Loucy (cell line): ENCODE data around the gene MYOZ3.

Experiments
- H2AFZ ChIP-seq: fragments of 200-600 bp; sonication (generic); 2 replicates; pipeline ENCODE4 v1.6.0; 2016; ENCODE audit warnings: antibody characterized with exemption, mild to moderate bottlenecking, low read length, moderate library complexity
- H3F3A ChIP-seq: fragments of 200-600 bp; 2 replicates; pipeline ENCODE4 v1.6.0; 2016; ENCODE audit warnings: antibody characterized with exemption, low read depth, mild to moderate bottlenecking
- H3K27me3 ChIP-seq: fragments of 200-600 bp; sonication (generic); 2 replicates; pipeline ENCODE4 v1.6.1; 2014; ENCODE audit warnings: low read length, mild to moderate bottlenecking; ENCODE audit not compliant: insufficient read depth, poor library complexity, severe bottlenecking
- H3K36me3 ChIP-seq: fragments of 200-600 bp; sonication (generic); 2 replicates; pipeline ENCODE4 v1.6.1; 2016; ENCODE audit warnings: low read length; ENCODE audit not compliant: insufficient read depth
- H3K4me1 ChIP-seq: fragments of 200-600 bp; sonication (generic); 2 replicates; pipeline ENCODE4 v1.5.1; 2014; ENCODE audit warnings: low read length, mild to moderate bottlenecking; ENCODE audit not compliant: insufficient read depth, poor library complexity, severe bottlenecking
- H3K4me2 ChIP-seq: fragments of 200-600 bp; sonication (generic); 2 replicates; pipeline ENCODE4 v1.6.0; 2014; ENCODE audit warnings: antibody characterized with exemption, low read length, low read depth, mild to moderate bottlenecking; ENCODE audit not compliant: poor library complexity, severe bottlenecking
- H3K4me3 ChIP-seq: fragments of 200-600 bp; sonication (generic); 2 replicates; pipeline ENCODE4 v1.5.1; 2014; ENCODE audit warnings: low read length, mild to moderate bottlenecking, mixed read lengths; ENCODE audit not compliant: poor library complexity, severe bottlenecking
- H3K79me2 ChIP-seq: fragments of 200-600 bp; sonication (generic); 2 replicates; pipeline ENCODE4 v1.6.1; 2014; ENCODE audit warnings: low read length; ENCODE audit not compliant: insufficient read depth
- H3K9ac ChIP-seq: fragments of 200-600 bp; sonication (generic); 2 replicates; pipeline ENCODE4 v1.6.0; 2014; ENCODE audit warnings: mild to moderate bottlenecking, low read depth, low read length, moderate library complexity; ENCODE audit not compliant: poor library complexity, severe bottlenecking
- H3K9me2 ChIP-seq: fragments of 200-600 bp; sonication (generic); replicated peaks from 2 replicates; pipeline ENCODE4 v1.6.1; 2016; ENCODE audit warnings: low read depth, low read length, mixed read lengths
- H3K9me3 ChIP-seq: fragments of 200-600 bp; sonication (generic); 2 replicates; pipeline ENCODE4 v1.6.1; 2014; ENCODE audit warnings: mild to moderate bottlenecking, antibody characterized with exemption, low read length, low read depth; ENCODE audit not compliant: insufficient read depth
- H4K20me1 ChIP-seq: fragments of 200-600 bp; sonication (generic); 2 replicates; pipeline ENCODE4 v1.6.0; 2014; ENCODE audit warnings: antibody characterized with exemption, low read length, mild to moderate bottlenecking; ENCODE audit not compliant: insufficient read depth, poor library complexity, severe bottlenecking
- EZH2phosphoT487 ChIP-seq: fragments of 200-600 bp; IDR thresholded peaks from 2 replicates; pipeline ENCODE4 v1.6.1; 2018; ENCODE audit warnings: antibody characterized with exemption, mild to moderate bottlenecking, moderate library complexity, borderline replicate concordance
- TF ChIP-seq, protein P1 (sequence below): fragments of 200-600 bp; sonication (generic); conservative IDR thresholded peaks from 2 replicates; pipeline ENCODE4 v1.5.1; 2014; ENCODE audit warnings: mild to moderate bottlenecking, antibody characterized with exemption, low read length

The MYOZ3 gene, protein sequence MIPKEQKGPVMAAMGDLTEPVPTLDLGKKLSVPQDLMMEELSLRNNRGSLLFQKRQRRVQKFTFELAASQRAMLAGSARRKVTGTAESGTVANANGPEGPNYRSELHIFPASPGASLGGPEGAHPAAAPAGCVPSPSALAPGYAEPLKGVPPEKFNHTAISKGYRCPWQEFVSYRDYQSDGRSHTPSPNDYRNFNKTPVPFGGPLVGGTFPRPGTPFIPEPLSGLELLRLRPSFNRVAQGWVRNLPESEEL

DNA sequence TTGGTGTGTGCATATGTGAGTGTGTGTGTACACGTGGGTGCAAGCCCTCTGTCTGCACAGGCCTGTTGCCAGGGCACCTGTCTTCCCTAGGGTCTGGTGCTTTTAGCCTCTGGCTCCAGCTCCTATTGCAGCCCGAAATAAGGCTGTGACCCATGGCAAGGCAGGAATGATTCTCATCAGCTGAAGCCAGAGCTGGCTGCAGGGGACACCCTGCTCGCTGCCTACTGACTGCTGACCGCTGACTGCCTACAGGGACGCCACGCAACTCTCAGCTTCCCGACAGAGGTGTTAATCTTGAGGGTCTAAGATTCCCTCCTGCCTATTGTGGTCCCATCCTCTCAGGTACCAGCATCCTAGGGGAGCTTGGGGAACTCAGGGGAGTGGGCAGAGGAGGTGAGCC is at the start of gene MYOZ3:
TSS of gene MYOZ3 (plus strand) at position 166 of the 400 bp plus-strand sequence. CDS start 1,691 bp downstream, outside the sequence.
- Histone ChIP-seq H3K36me3 (no peaks in the 10 kb centered on the region), H4K20me1 (no peaks in the 10 kb centered on the region), H3K4me1 (peaks cover 10% of the 10 kb centered on the region), H2AFZ (no peak within 1 kb of the TSS; the same call in 1 of the 2 replicates), H3K9me2 (no peaks in the 10 kb centered on the region), H3K9me3 (no peaks in the 10 kb centered on the region), H3K79me2 (no peaks in the 10 kb centered on the region), H3K27me3 (no peaks in the 10 kb centered on the region), H3K9ac (no peak within 1 kb of the TSS), H3K4me2 (no peak within 1 kb of the TSS), H3F3A (no peaks in the 10 kb centered on the region), H3K4me3 (no peak within 1 kb of the TSS)
- TF ChIP-seq, protein P1, sequence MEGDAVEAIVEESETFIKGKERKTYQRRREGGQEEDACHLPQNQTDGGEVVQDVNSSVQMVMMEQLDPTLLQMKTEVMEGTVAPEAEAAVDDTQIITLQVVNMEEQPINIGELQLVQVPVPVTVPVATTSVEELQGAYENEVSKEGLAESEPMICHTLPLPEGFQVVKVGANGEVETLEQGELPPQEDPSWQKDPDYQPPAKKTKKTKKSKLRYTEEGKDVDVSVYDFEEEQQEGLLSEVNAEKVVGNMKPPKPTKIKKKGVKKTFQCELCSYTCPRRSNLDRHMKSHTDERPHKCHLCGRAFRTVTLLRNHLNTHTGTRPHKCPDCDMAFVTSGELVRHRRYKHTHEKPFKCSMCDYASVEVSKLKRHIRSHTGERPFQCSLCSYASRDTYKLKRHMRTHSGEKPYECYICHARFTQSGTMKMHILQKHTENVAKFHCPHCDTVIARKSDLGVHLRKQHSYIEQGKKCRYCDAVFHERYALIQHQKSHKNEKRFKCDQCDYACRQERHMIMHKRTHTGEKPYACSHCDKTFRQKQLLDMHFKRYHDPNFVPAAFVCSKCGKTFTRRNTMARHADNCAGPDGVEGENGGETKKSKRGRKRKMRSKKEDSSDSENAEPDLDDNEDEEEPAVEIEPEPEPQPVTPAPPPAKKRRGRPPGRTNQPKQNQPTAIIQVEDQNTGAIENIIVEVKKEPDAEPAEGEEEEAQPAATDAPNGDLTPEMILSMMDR: no peak
- no peak for TF ChIP-seq EZH2phosphoT487

DNA sequence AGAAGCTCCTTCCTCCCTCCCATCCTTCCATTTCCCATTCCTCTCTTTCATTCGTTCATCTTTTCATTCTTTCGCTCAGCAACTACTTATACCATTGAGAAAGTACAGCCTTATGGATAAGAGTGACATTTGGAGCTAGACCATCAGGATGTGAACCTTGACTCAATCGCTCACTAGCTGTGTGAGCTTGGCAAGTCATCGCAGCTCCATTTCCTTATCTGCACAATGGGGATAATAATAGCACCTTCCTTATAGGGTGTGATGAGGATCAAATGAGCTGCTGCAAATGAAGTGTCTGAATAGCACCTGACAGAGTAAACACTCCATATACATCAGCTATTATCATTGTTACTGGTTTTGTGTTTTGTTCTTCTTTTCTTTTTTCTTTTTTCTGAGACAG is 48.6 kb upstream of the MYOZ3 start:
- no peak overlapping the region for H3K4me2 ChIP-seq
- no peaks in the 10 kb centered on the region for H3K9me3 ChIP-seq
- no peaks in the 10 kb centered on the region for H3F3A ChIP-seq
- H2AFZ ChIP-seq: no peak overlapping the region
- TF ChIP-seq EZH2phosphoT487: no peak
- TF ChIP-seq, protein P1: no peak
- no peak overlapping the region for H3K9ac ChIP-seq
- H3K79me2 ChIP-seq: no peaks in the 10 kb centered on the region
- no peaks in the 10 kb centered on the region for H3K9me2 ChIP-seq
- no peaks in the 10 kb centered on the region for H3K27me3 ChIP-seq
- no peaks in the 10 kb centered on the region for H3K4me1 ChIP-seq
- no peak overlapping the region for H3K4me3 ChIP-seq
- H3K36me3 ChIP-seq: no peaks in the 10 kb centered on the region
- no peaks in the 10 kb centered on the region for H4K20me1 ChIP-seq

DNA sequence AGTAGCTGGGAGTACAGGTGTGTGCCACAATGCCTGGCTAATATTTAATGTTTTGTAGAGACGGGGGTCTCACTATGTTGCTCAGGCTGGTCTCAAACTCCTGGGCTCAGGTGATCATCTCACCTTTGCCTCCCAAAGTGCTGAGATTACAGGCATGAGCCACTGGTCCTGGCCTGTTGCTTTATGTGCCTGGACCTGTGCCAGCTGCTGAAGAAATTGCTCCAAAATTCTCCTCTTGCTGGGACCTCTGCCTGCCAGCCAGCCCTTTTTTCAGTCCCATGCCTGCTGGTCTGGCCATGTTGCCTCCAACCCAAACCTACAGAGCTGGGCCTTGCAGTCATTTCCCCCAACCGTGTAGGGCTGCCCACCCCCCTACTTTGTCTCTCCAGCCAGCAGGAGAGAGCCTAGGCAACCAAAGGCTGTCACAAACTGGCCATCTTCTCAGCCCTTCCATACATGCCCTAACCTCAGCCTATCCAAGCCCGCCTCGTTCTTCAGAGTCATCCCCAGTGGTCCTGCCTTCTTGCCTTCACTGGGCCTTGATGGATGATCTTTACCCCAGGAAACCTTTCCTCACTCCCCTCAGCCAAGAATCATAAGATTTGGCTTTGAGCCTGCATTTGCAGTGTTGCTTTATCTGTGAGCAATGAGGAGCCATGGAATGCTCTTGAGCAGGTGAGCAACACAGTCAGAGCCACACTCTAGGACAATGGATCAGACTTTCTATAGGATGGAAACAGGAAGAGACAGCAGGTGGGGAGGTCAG is 48.0 kb upstream of the MYOZ3 start:
- Histone ChIP-seq H3K9ac (no peak overlapping the region), H3K9me2 (no peaks in the 10 kb centered on the region), H3K36me3 (no peaks in the 10 kb centered on the region), H3K4me3 (no peak overlapping the region), H3K4me1 (no peaks in the 10 kb centered on the region), H4K20me1 (no peaks in the 10 kb centered on the region), H3F3A (no peaks in the 10 kb centered on the region), H3K27me3 (no peaks in the 10 kb centered on the region), H3K79me2 (no peaks in the 10 kb centered on the region), H2AFZ (no peak overlapping the region), H3K9me3 (no peaks in the 10 kb centered on the region), H3K4me2 (no peak overlapping the region)
- TF ChIP-seq EZH2phosphoT487: no peak
- TF ChIP-seq, protein P1: no peak
